Measurements from ENCODE around the gene C20orf173. TPM values are rescaled to one million over a fixed set of nuclear protein-coding genes. Genes with fewer than 3 reads are reported as not detected.

The C20orf173 gene
- total and polyA plus RNA-seq, 12 donors: not detected

DNA sequence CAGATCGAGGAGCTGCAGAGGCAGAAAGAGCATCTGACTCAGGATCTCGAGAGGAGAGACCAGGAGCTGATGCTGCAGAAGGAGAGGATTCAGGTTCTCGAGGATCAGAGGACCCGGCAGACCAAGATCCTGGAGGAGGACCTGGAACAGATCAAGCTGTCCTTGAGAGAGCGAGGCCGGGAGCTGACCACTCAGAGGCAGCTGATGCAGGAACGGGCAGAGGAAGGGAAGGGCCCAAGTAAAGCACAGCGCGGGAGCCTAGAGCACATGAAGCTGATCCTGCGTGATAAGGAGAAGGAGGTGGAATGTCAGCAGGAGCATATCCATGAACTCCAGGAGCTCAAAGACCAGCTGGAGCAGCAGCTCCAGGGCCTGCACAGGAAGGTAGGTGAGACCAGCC lies 26.2 kb downstream of the C20orf173 start:
- Histone ChIP-seq H3K27ac (peak overlapping the region in 1 of 5 donors; percentile 21), H3K9me3 (replicated peaks in 1 of 3) (no peaks in the 10 kb centered on the region), H3K36me3 (replicated peaks in 1 of 2) (peaks cover 0 to 63% of the 10 kb centered on the region in 2 donors), H3K27me3 (no peaks in the 10 kb centered on the region), H3K4me1 (replicated peaks in 1 of 2) (peaks cover 0 to 16% of the 10 kb centered on the region in 2 donors), H3K4me3 (no peak overlapping the region)
- intact Hi-C loops (cut with DNase I): no loop called here
- no peak for DNase-seq
- 93 to 96% (median 95%) methylated on average over 10 of the region's 10 CpGs for WGBS, 4 donors
- no peak for TF ChIP-seq POLR2A (IDR thresholded peaks at IDR 0.05)
- TF ChIP-seq, protein P1, sequence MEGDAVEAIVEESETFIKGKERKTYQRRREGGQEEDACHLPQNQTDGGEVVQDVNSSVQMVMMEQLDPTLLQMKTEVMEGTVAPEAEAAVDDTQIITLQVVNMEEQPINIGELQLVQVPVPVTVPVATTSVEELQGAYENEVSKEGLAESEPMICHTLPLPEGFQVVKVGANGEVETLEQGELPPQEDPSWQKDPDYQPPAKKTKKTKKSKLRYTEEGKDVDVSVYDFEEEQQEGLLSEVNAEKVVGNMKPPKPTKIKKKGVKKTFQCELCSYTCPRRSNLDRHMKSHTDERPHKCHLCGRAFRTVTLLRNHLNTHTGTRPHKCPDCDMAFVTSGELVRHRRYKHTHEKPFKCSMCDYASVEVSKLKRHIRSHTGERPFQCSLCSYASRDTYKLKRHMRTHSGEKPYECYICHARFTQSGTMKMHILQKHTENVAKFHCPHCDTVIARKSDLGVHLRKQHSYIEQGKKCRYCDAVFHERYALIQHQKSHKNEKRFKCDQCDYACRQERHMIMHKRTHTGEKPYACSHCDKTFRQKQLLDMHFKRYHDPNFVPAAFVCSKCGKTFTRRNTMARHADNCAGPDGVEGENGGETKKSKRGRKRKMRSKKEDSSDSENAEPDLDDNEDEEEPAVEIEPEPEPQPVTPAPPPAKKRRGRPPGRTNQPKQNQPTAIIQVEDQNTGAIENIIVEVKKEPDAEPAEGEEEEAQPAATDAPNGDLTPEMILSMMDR (IDR thresholded peaks at IDR 0.05): no peak

DNA sequence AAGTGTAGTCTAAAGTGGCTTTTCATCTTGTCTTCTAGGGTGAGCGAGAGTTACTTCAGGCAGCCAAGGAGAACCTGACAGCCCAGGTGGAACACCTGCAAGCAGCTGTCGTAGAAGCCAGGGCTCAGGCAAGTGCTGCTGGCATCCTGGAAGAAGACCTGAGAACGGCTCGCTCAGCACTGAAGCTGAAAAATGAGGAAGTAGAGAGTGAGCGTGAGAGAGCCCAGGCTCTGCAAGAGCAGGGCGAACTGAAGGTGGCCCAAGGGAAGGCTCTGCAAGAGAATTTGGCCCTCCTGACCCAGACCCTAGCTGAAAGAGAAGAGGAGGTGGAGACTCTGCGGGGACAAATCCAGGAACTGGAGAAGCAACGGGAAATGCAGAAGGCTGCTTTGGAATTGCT lies 27.1 kb downstream of the C20orf173 start:
- H3K36me3 ChIP-seq (replicated peaks in 1 of 2): peaks cover 0 to 66% of the 10 kb centered on the region in 2 donors
- 83 to 92% (median 86%) methylated on average over 8 of the region's 8 CpGs for WGBS, 4 donors
- no peak overlapping the region for H3K27ac ChIP-seq
- intact Hi-C loops (cut with DNase I): no loop called here
- H3K9me3 ChIP-seq (replicated peaks in 1 of 3): no peaks in the 10 kb centered on the region
- H3K4me3 ChIP-seq: no peak overlapping the region
- no peaks in the 10 kb centered on the region for H3K27me3 ChIP-seq
- H3K4me1 ChIP-seq (replicated peaks in 1 of 2): peaks cover 0 to 16% of the 10 kb centered on the region in 2 donors
- no peak for DNase-seq
- no peak for TF ChIP-seq POLR2A (IDR thresholded peaks at IDR 0.05)
- TF ChIP-seq, protein P1 (IDR thresholded peaks at IDR 0.05): no peak

DNA sequence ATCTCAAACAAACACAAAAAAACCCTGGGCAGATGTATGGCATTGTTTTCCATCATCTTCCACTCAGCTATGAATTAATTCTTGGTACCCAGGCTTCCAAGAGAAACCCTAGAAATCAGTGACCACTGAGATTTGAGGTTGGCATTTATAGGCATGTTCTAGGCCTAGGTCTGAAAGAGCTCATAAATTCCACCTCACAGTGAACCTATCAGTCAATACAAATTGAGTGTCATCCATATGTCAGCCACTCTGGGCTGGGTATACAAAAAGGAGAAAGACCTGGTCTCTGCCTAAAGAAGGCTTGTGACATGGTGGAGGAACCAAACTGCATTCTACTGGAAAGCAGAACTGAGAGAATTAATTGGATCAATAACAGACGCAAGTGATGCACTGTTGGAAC lies 30.2 kb downstream of the C20orf173 start:
- no peak for TF ChIP-seq POLR2A (IDR thresholded peaks at IDR 0.05)
- TF ChIP-seq, protein P1 (IDR thresholded peaks at IDR 0.05): no peak
- 86 to 93% (median 89%) methylated on average over 1 of the region's 1 CpG for WGBS, 4 donors

DNA sequence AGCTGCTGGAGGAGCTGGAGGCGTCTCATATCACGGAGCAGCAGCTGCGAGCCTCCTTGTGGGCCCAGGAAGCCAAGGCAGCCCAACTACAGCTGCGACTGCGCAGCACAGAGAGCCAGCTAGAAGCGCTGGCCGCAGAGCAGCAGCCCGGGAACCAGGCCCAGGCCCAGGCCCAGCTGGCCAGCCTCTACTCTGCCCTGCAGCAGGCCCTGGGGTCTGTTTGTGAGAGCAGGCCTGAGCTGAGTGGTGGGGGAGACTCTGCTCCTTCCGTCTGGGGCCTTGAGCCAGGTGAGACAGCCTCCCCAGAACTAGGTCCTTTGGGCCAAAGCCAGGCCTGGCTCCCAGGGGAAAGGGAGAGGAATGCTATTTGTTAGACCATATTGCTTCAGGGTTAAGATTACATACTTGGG lies 31.7 kb downstream of the C20orf173 start:
- H3K9me3 ChIP-seq (replicated peaks in 1 of 3): no peaks in the 10 kb centered on the region
- H3K4me1 ChIP-seq (replicated peaks in 1 of 2): no peaks in the 10 kb centered on the region
- DNase-seq: no peak
- WGBS, 4 donors: 73 to 100% (median 90%) methylated on average over 3 to 9 of the region's 9 CpGs
- H3K4me3 ChIP-seq: no peak overlapping the region
- no peak for TF ChIP-seq POLR2A (IDR thresholded peaks at IDR 0.05)
- TF ChIP-seq, protein P1 (IDR thresholded peaks at IDR 0.05): no peak
- H3K27me3 ChIP-seq: no peaks in the 10 kb centered on the region
- H3K27ac ChIP-seq: no peak overlapping the region
- peaks cover 0 to 95% of the 10 kb centered on the region in 2 donors for H3K36me3 ChIP-seq (replicated peaks in 1 of 2)
- intact Hi-C loops (cut with DNase I): no loop called here

More for the DNA sequence above, 30.2 kb downstream of the C20orf173 start:
- DNase-seq: no peak
- Histone ChIP-seq H3K9me3 (replicated peaks in 1 of 3) (no peaks in the 10 kb centered on the region), H3K36me3 (replicated peaks in 1 of 2) (peaks cover 0 to 95% of the 10 kb centered on the region in 2 donors), H3K27ac (no peak overlapping the region), H3K4me1 (replicated peaks in 1 of 2) (peaks cover 0 to 12% of the 10 kb centered on the region in 2 donors), H3K27me3 (no peaks in the 10 kb centered on the region), H3K4me3 (no peak overlapping the region)
- intact Hi-C loops (cut with DNase I): no loop called here
